IMR-90 (cell line): ENCODE measurements around the gene POLR1A. TPM values are rescaled to one million over a fixed set of nuclear protein-coding genes. Genes with fewer than 3 reads are reported as not detected.

Experiments
- ATAC-seq: fragments of 200-7000 bp; cut with Tn5 transposase; 2 replicates; pipeline ENCODE4 v1.9.1; 2020; ENCODE audit warnings: low read depth, mild to moderate bottlenecking, moderate library complexity
- BruUV-seq: library from RNA; stranded (reverse); fragments of 400-500 nt; replicated peaks from 2 replicates; lab custom pipeline; 2021; lab: Mats Ljungman, UMichigan
- CTCF ChIA-PET: fragments of 300-600 bp; formaldehyde crosslinking; extraction: SDS; loops from one replicate; lab custom pipeline; 2021; ENCODE audit warnings: antibody characterized with exemption; lab: Yijun Ruan, JAX
- POLR2A ChIA-PET: fragments of 300-600 bp; sonication (Branson Sonifier 250); formaldehyde crosslinking; loops from one replicate; lab custom pipeline; 2022; ENCODE audit warnings: antibody characterized with exemption; ENCODE audit not compliant: unreplicated experiment; lab: Charles Lee
- DNase-seq: peaks from one replicate; pipeline ENCODE4 v3.0.0; 2013
- H2AFZ ChIP-seq: replicated peaks from 2 replicates; pipeline ENCODE3; 2013; ENCODE audit warnings: low read length, mild to moderate bottlenecking; ENCODE audit not compliant: poor library complexity
- H2AK5ac ChIP-seq: 2 replicates; pipeline ENCODE4 v1.6.1; 2013; ENCODE audit warnings: low read depth, low read length, inconsistent platforms
- H2AK9ac ChIP-seq: replicated peaks from 2 replicates; pipeline ENCODE3; 2013; ENCODE audit warnings: mild to moderate bottlenecking, low read depth, low read length, moderate library complexity; ENCODE audit not compliant: poor library complexity
- H2BK120ac ChIP-seq: 2 replicates; pipeline ENCODE4 v1.6.1; 2013; ENCODE audit warnings: low read depth, low read length, inconsistent platforms
- H2BK15ac ChIP-seq: 3 replicates; pipeline ENCODE4 v1.6.1; 2013; ENCODE audit warnings: low read depth, low read length, inconsistent platforms
- H2BK20ac ChIP-seq: 2 replicates; pipeline ENCODE4 v1.6.1; 2013; ENCODE audit warnings: low read depth, mild to moderate bottlenecking, inconsistent platforms, low read length, moderate library complexity
- H2BK5ac ChIP-seq: 2 replicates; pipeline ENCODE4 v1.6.1; 2013; ENCODE audit warnings: mild to moderate bottlenecking, low read depth, low read length, inconsistent platforms; ENCODE audit not compliant: poor library complexity, severe bottlenecking
- H3K14ac ChIP-seq: replicated peaks from 2 replicates; pipeline ENCODE4 v1.6.1; 2013; ENCODE audit warnings: low read depth, low read length, inconsistent platforms
- H3K18ac ChIP-seq: 2 replicates; pipeline ENCODE4 v1.6.1; 2013; ENCODE audit warnings: low read depth, low read length, control low read depth
- H3K23ac ChIP-seq: 2 replicates; pipeline ENCODE4 v1.6.1; 2013; ENCODE audit warnings: low read depth, low read length, inconsistent platforms
- H3K27ac ChIP-seq: 2 replicates; pipeline ENCODE4 v1.5.1; 2013; ENCODE audit warnings: mild to moderate bottlenecking, control low read depth, low read length; ENCODE audit not compliant: insufficient read depth
- H3K27me3 ChIP-seq: 2 replicates; pipeline ENCODE4 v1.6.1; 2013; ENCODE audit warnings: low read length; ENCODE audit not compliant: control insufficient read depth, insufficient read depth
- H3K36me3 ChIP-seq: 2 replicates; pipeline ENCODE4 v1.6.1; 2013; ENCODE audit warnings: low read length, mixed read lengths; ENCODE audit not compliant: control insufficient read depth, insufficient read depth
- H3K4ac ChIP-seq: 2 replicates; pipeline ENCODE4 v1.6.1; 2013; ENCODE audit warnings: low read depth, low read length, inconsistent platforms
- H3K4me1 ChIP-seq: 2 replicates; pipeline ENCODE4 v1.6.1; 2013; ENCODE audit warnings: low read length, mixed read lengths; ENCODE audit not compliant: control insufficient read depth, insufficient read depth
- H3K4me2 ChIP-seq: 2 replicates; pipeline ENCODE4 v1.6.1; 2013; ENCODE audit warnings: low read depth, mild to moderate bottlenecking, control low read depth, low read length, moderate library complexity
- H3K4me3 ChIP-seq: 2 replicates; pipeline ENCODE4 v1.5.1; 2013; ENCODE audit warnings: low read depth, mild to moderate bottlenecking, control low read depth, low read length, moderate library complexity; ENCODE audit not compliant: insufficient read depth
- H3K56ac ChIP-seq: 2 replicates; pipeline ENCODE4 v1.6.1; 2013; ENCODE audit warnings: low read length, inconsistent platforms; ENCODE audit not compliant: insufficient read depth; ENCODE audit errors: extremely low read depth
- H3K79me1 ChIP-seq, 2 experiments: 2 replicates each; pipeline ENCODE4 v1.6.1; 2013; ENCODE audit warnings: low read length in 2 of 2, inconsistent platforms in 1 of 2, low read depth in 1 of 2
- H3K9ac ChIP-seq: 2 replicates; pipeline ENCODE4 v1.6.1; 2013; ENCODE audit warnings: low read depth, low read length, control low read depth
- H3K9me1 ChIP-seq: 2 replicates; pipeline ENCODE4 v1.6.1; 2013; ENCODE audit warnings: low read length, inconsistent platforms; ENCODE audit not compliant: insufficient read depth
- H3K9me3 ChIP-seq: 2 replicates; pipeline ENCODE4 v1.6.1; 2013; ENCODE audit warnings: low read length; ENCODE audit not compliant: control insufficient read depth, insufficient read depth
- H4K20me1 ChIP-seq: 2 replicates; pipeline ENCODE4 v1.6.1; 2013; ENCODE audit warnings: low read length, inconsistent platforms; ENCODE audit not compliant: insufficient read depth
- H4K5ac ChIP-seq: 2 replicates; pipeline ENCODE4 v1.6.1; 2013; ENCODE audit warnings: mild to moderate bottlenecking, low read depth, low read length, control low read depth
- H4K8ac ChIP-seq, 2 experiments: 2 replicates each; pipeline ENCODE4 v1.6.1; 2013; ENCODE audit warnings: low read depth in 2 of 2, low read length in 2 of 2, control low read depth in 1 of 2, inconsistent platforms in 1 of 2
- H4K91ac ChIP-seq: 2 replicates; pipeline ENCODE4 v1.6.1; 2013; ENCODE audit warnings: low read depth, low read length, inconsistent platforms; ENCODE audit not compliant: insufficient read depth
- RAD21 ChIP-seq: IDR thresholded peaks from 2 replicates; pipeline ENCODE4 v1.6.1; 2012; ENCODE audit warnings: low read length, improper control_type of control experiment
- SMC3 ChIP-seq: fragments of 150-350 bp; IDR thresholded peaks from 2 replicates; pipeline ENCODE4 v1.6.1; 2016; ENCODE audit warnings: low read depth, mild to moderate bottlenecking, antibody characterized with exemption, low read length, moderate library complexity
- WGBS, 2 experiments: methylation state at CpG; one replicate each; pipeline versions ENCODE4 v1.1.5 to v1.1.7; 2013; ENCODE audit warnings: missing lambda C conversion rate in 2 of 2; ENCODE audit not compliant: insufficient read length in 1 of 2; ENCODE audit errors: extremely low coverage in 2 of 2; 5-methylcytosine and 5-hydroxymethylcytosine counted together
- dilution Hi-C: fragments of 300-500 bp; cut with HindIII; formaldehyde crosslinking; loops from one replicate; pipeline ENCODE4 v1.14.3; 2018; ENCODE audit warnings: low sequenced_read_pairs; ENCODE audit not compliant: unreplicated experiment
- in situ Hi-C: fragments of 300-500 bp; cut with MboI; formaldehyde crosslinking; loops from 3 replicates; pipeline ENCODE4 v1.14.3; 2019; ENCODE audit warnings: low sequenced_read_pairs, inconsistent platforms, mixed read lengths
- intact Hi-C: fragments of 100-400 bp; cut with micrococcal nuclease; formaldehyde crosslinking; loops from 2 replicates; pipeline ENCODE4 v1.10.0; 2022
- polyA plus RNA-seq, 3 experiments: library from polyadenylated mRNA; depleted of rRNA; stranded (reverse); fragments of >200 nt; gene quantifications; 2 replicates each; pipeline ENCODE4 v1.2.3, GENCODE V29; 2012; ENCODE audit warnings: low replicate concordance in 1 of 3
- total RNA-seq: library from RNA; depleted of rRNA; stranded (reverse); fragments of >200 nt; gene quantifications from 2 replicates; pipeline ENCODE4 v1.2.3, GENCODE V29; 2012
- TF ChIP-seq, protein P1 (sequence below): conservative IDR thresholded peaks from 2 replicates; pipeline ENCODE4 v1.5.1; 2012; ENCODE audit warnings: mild to moderate bottlenecking, low read depth, low read length, improper control_type of control experiment
- TF ChIP-seq, protein P2 (sequence below): fragments of 150-350 bp; IDR thresholded peaks from 2 replicates; pipeline ENCODE4 v1.6.1; 2016; ENCODE audit warnings: low read depth, mild to moderate bottlenecking, low read length, moderate library complexity, borderline replicate concordance

Gene POLR1A
- total and polyA plus RNA-seq, 2 of the 4 experiments (the other 2 are of a cell fraction), result 7.6 to 27.4 TPM

DNA sequence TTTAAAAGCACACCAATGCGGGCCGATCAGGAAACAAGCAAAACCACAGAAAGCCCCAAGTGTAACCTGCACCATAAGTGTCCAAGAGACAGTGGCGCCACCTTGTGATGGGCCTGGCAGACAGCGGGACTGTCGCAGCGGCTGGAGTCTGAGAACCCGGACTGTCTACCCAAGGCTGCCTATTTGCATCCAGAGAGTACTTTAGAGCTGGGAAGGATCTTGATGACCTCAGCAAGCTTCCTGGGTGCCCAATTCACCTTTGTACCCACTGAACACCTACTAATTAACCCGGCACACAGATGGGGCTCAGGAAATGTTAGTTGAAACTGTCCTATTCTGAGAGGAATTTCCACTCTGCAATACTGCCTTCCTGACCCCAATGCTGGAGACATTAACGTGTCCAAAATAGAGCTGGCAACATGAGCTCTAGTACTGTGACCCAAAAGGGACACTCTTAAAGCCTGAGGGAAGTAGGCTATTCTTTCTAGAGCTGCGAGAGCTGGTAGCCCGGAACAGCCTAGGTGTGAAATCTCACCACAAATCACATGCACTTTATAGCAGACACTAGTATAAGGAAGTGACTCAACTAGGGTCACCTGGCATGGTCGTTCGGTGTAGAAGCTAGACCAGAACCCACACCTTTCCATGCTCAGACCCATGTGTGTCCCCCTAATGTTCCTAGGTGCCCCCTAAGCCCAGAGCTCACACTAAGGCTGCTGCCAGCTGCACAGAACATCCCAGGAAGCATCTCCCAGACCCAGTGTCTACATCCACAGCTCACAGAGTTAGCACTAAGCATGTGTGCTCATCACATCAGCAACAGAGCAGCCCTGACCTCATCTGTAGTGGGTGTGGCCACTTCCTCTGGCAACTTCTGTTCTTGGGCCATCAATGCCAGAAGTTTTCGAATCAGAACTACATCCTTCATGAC lies 25.4 kb downstream of the POLR1A start:
- Histone ChIP-seq H3K36me3 (peaks cover 35% of the 10 kb centered on the region), H2AK5ac (no peak overlapping the region), H2BK15ac (no peak overlapping the region), H2AFZ (no peak overlapping the region), H3K9me3 (no peaks in the 10 kb centered on the region), H3K27me3 (no peaks in the 10 kb centered on the region), H2BK120ac (no peak overlapping the region), H3K18ac (no peak overlapping the region), H3K4ac (no peak overlapping the region), H3K4me1 (no peaks in the 10 kb centered on the region), H3K4me2 (no peak overlapping the region), H3K4me3 (no peak overlapping the region), H3K27ac (no peak overlapping the region), H3K79me1 (peaks cover 0 to 6% of the 10 kb centered on the region in 2 experiments; a peak in 1 of 4 replicates), H2BK20ac (no peak overlapping the region), H4K20me1 (peaks cover 4% of the 10 kb centered on the region; the same call in 1 of the 2 replicates), H2AK9ac (no peak overlapping the region), H3K23ac (no peak overlapping the region), H4K8ac (no peak overlapping the region), H3K14ac (no peak overlapping the region), H3K56ac (no peak overlapping the region), H3K9ac (no peak overlapping the region), H4K91ac (no peak overlapping the region), H2BK5ac (no peak overlapping the region), H3K9me1 (no peaks in the 10 kb centered on the region), H4K5ac (no peak overlapping the region)
- 60% methylated on average over 2 of the region's 14 CpGs; no CpG with 5 or more reads in 1 of the 2 experiments for WGBS, 2 experiments
- dilution Hi-C loops (no loop called here), intact Hi-C loops (loop anchor here (1.0 to 10.0 kb wide), 5 partner anchors 43 to 351 kb away; partner anchors contain the start of genes ATOH8 and ST3GAL5), in situ Hi-C loops (loop anchor here (5.0 kb wide), 2 partner anchors 253 to 358 kb away; no protein-coding TSS in a partner anchor)
- ATAC-seq (peak; percentile 93), DNase-seq (peak; percentile 67)
- BruUV-seq, result no TSS peak
- POLR2A ChIA-PET, result no interaction called here
- peak; percentile 84 for TF ChIP-seq RAD21
- TF ChIP-seq, protein P1, sequence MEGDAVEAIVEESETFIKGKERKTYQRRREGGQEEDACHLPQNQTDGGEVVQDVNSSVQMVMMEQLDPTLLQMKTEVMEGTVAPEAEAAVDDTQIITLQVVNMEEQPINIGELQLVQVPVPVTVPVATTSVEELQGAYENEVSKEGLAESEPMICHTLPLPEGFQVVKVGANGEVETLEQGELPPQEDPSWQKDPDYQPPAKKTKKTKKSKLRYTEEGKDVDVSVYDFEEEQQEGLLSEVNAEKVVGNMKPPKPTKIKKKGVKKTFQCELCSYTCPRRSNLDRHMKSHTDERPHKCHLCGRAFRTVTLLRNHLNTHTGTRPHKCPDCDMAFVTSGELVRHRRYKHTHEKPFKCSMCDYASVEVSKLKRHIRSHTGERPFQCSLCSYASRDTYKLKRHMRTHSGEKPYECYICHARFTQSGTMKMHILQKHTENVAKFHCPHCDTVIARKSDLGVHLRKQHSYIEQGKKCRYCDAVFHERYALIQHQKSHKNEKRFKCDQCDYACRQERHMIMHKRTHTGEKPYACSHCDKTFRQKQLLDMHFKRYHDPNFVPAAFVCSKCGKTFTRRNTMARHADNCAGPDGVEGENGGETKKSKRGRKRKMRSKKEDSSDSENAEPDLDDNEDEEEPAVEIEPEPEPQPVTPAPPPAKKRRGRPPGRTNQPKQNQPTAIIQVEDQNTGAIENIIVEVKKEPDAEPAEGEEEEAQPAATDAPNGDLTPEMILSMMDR, result peak; percentile 75
- peak; percentile 77 for TF ChIP-seq SMC3
- TF ChIP-seq, protein P2, sequence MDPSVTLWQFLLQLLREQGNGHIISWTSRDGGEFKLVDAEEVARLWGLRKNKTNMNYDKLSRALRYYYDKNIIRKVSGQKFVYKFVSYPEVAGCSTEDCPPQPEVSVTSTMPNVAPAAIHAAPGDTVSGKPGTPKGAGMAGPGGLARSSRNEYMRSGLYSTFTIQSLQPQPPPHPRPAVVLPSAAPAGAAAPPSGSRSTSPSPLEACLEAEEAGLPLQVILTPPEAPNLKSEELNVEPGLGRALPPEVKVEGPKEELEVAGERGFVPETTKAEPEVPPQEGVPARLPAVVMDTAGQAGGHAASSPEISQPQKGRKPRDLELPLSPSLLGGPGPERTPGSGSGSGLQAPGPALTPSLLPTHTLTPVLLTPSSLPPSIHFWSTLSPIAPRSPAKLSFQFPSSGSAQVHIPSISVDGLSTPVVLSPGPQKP, result no peak
- CTCF ChIA-PET, result interaction anchor here (0.5 to 5.5 kb wide), 13 partner anchors 13 to 334 kb away, joined by 3 to 91 read pairs (median 3); no protein-coding TSS in a partner anchor
